HG03558 (cell line): ENCODE data around the gene ABRAXAS1.
A peak's percentile ranks its signal among the peaks of the same experiment; 100 is the strongest.

ENCODE experiments used
- ATAC-seq: cut with Tn5 transposase; IDR thresholded peaks from one replicate; pipeline ENCODE4 v1.9.1; 2021; ENCODE audit warnings: moderate number of reproducible peaks; ENCODE audit not compliant: unreplicated experiment; ENCODE audit errors: extremely low read depth

The ABRAXAS1 gene

GRCh38 chr4:83455281-83456183 is 29.4 kb downstream of the ABRAXAS1 start, which contains the start of the genes HELQ and MRPS18C:
HELQ (minus strand) TSS chr4:83455823; CDS start chr4:83455693, 130 bp downstream.
MRPS18C (plus strand) TSS chr4:83456058; CDS start chr4:83456078, 20 bp downstream.
- peak; percentile 91 for ATAC-seq

- ATAC-seq = no peak
These were observed 30.2 kb downstream of the ABRAXAS1 start for GRCh38 chr4:83454686-83455085.

DNA sequence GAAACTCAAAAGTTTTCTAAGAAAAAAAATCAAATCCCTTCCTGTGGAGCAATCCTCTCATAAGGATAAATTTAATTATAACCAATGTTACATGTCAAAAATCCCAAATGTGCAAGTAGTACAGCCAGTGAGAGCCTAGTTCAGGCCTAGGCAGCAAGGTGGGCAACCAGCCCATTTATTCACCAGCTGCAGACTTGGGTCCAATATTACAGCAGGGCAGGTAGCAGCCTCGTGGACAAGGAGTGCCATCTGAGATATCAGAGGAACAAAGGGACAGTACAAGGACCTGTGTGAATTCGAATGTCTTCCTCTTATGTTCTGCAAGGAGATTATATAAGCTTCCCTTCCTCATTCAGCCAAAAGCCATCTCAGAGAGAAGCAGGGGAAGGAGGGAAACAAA is 35.9 kb downstream of the ABRAXAS1 start:
- no peak for ATAC-seq

DNA sequence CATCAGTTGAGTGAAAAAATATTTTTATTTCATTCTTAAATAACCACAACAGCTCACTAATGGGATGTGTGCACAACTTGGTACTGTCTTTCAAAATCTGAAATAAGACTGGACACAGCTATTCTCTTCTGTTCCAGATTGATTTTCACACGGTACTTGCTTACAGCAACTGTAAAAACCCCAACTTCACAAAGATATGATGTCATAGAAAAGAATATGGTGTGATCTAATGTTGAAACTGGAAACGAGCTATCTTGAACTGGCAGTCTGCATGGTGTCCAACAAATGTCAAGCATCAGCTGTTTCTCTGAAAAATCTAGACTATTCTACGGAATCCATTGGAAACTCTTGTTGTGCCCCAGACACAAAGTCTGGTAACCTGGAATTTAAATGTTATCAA is 44.0 kb downstream of the ABRAXAS1 start:
- no peak for ATAC-seq

DNA sequence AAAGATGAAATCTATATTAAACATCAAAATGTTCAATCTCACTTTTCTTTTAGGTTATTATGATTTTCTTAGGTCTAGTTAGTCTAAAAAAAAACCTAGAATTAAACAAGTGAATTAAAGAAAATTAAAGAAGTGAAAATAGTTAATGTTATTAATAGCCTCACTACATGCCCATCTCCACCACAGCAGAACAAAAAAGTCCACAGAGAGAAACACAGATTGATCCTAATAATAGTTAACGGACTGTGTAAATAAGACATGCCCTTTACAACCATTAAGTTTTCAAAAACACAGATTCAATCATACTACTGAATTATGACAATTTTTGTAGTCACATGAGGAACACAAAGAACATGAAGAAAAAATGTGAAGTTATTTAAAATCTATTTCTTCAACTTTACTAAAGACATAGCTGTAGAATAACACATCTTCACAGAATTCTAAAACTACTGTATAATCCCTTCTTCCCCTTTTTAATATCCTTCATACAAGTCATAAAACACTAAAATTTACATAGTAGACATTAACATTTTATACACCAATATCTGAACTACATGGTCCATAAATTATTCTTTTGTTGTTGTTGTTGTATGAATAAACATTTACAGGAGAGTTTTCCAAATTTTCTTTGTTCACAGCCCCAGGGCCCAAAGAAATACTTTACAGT is 44.6 kb downstream of the ABRAXAS1 start:
- ATAC-seq = no peak

GRCh38 chr4:83438719-83439118 is 46.2 kb downstream of the ABRAXAS1 start:
- no peak for ATAC-seq

DNA sequence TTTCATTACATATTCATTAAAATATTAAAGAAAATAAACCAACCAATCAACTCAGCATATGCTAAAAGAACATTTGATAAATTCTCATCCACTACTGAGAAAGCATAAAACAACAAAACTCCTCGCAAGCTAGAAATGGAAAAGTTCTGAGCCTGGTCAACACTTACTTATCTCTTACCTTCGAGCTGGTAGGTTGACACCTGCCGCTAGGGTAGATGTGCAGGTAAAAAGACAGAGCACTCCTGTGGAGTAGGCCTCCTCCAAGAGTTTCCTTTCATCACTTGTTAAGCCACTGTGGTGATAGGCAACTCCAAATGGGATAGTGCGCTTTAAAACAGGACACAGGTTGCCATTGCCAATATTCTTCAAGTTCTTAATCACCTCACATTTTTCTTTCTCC is 48.2 kb downstream of the ABRAXAS1 start:
- no peak for ATAC-seq

DNA sequence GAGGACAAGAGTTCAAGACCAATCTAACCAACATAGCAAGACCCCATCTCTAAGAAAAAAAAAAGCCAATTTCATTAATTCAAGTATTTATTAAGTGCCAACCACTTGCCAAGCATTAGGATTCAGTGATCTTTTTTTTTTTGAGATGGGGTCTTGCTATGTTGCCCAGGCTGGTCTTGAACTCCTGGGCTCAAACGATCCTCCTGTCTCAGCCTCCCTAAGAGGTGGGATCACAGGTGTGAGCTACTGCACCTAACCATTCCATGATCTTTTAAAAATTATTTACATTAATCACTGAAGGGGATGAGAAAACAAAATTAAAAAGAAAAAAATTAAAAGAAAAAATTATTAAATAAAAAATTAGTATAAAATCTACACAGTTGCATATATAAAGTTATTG is 53.7 kb downstream of the ABRAXAS1 start:
- no peak for ATAC-seq

- no peak for ATAC-seq
These were observed 66.7 kb downstream of the ABRAXAS1 start for GRCh38 chr4:83418211-83418610.

DNA sequence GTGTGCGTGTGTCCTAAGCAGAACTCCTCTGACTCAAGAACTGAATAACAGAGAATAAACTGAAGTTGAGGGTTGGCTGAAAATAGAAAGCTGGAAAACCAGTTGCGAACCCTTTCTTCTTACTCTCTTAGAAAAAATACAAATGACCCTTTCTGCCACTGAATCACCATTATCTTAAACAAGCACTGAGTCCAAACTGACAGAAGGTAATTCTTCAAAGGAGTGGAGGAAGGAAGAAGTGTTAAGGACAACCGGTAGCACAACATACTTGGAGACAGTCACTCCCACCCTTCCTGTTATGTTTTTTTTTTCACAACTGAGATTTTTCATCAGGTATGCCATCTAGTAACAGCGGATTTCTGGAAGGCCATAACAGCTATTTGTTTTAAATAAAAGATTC is 67.3 kb downstream of the ABRAXAS1 start:
- no peak for ATAC-seq

DNA sequence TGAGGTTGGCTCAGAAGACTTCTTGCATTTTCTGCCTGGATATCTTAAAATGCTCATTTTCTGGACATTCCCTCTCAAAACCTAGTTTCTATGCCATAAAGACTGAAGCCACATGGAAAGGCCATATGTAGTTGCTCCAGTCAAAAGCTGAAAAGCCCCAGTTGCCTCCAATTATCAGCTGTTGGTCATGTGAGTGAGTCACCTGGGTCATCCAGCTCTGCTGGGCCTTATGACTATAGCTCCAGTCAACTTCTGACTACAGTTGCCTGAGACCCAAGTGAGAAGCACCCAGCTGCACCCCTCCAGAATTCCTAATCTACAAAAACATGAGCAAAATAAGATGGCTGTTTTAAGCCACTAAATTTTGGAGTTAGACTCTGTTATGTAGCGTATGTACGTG is 71.2 kb downstream of the ABRAXAS1 start:
- no peak for ATAC-seq
